ENCODE measurements around the gene LTB4R2.
"Not testable (repeated sequence)": the region's sequence is repeated elsewhere in the genome, so short reads cannot be mapped to it uniquely, and the experiment has no call there.

The LTB4R2 gene

DNA sequence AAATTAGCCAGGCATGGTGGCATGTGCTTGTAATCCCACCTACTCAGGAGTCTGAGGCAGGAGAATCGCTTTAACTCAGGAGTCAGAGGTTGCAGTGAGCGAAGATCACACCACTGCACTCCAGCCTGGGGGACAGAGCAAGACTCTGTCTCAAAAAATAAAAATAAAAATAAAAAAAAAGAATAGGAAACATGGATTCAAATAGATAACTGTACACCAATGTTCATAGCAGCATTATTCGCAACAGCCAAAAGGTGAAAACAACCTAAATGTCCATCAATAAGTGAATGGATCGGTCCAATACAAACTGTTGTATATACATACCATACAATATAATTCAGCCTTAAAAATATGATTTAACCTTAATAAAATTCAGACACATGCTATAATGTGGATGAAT, 32.9 kb downstream of the LTB4R2 start:
- no peak for DNase-seq

DNA sequence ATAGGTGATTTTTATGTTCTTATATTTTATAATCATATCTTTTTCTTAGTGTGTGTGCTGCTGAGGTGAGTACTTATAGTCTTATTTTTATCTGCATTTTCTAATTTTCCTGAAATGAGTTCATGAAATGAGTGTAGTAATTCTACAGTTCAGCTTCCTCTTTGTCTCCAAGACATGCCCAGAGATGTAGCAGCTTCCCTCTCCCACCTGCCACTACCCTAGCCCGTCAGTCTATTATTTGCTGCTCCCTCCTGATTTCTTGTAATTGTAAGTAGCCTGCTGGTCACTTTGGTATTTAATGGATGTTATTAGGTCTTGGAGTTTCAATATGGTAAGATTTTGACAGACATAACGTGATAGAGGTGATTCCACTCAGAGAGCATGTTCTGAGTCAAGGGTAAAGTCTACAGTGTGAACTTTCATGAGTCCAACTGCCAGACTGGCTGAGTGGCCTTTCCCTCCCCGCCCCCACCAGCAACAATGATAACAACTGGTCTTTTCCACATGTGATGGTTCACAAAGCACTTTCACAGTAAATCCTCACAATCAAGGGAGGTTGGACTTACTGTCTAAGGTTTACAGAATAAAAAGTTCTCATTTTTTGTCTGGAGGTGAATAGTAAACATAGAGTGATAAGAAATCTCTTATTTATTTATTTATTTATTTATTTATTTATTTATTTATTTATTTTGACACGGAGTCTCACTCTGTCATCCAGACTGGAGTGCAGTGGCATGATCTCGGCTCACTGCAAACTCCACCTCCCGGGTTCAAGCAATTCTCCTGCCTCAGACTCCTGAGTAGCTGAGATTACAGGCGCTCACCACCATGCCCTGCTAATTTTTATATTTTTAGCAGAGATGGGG, 34.1 kb downstream of the LTB4R2 start:
- no peak for DNase-seq

DNA sequence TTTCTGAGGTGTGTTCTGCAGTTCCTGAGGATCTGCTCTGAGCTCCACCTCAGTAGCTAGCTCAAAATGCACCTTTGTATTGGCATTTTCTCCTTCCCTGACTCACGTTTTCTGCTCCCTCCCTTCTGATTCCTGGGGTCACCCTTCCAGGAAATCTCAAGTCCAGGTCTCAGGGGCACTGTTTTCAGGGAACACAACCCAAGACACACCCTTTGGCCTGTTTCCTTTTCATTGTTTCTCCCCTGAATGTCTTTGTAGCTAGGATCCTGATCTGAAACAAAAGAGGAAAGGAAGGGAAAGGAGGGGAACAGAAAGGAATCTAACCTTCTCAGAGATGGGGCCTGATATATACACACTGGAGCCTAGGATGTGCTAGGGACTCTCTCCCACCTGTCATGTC, 37.2 kb downstream of the LTB4R2 start:
- no peak for DNase-seq

DNA sequence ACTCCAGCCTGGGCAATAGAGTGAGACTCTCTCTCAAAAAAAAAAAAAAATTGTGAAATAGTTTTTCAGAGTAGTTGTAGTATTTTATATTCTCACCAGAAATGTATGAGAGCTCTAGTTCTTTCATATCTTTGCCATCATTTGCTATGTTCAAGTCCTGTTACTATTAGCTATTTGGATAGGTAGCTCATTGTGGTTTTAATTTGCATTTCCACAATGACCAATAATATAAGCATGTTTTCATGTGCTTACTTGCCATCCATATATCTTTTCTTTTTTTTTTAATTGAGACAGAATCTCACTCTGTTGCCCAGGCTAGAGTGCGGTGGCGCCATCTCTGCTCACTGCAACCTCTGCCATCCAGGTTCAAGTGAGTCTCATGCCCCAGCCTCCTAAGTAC, 38.2 kb downstream of the LTB4R2 start:
- DNase-seq, result no peak

DNA sequence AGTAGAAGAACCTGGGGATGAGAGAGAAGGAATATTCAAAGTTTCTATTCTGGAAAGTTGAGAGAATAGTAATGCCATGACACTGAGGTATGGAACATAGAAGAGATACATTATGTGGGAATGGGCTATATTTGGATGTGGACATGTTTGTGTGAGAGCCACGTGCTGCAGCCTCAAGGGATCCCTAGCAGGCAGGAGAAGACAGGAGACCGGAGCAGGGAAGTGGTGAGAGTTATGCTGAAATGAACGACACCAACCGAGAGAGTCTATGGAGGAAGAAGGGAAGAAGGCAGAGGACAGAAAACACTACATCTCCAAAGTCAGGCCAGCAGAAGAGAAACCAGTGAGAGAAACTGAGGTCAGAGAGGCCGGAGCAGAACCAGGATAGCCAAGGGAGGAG, 39.8 kb downstream of the LTB4R2 start:
- no peak for DNase-seq

DNA sequence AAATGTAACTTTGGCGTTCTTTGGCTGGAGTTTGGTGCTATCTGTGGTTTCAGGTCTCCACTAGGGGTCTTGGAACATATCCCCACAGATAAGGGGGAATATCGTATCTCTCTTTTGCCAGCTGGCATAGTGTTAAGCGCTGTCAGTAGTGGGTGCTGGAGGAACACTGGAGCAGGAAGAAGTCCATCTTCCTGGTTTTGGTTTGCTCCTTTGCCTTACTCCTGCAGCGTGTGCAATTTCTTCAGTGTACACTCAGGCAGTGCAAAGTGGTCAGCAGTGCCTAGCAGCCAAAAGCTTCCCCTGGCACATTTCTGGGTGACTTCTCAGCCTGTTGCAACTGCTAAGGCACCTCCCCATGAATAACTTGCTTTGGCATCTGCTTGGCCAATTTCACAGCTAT, 41.6 kb downstream of the LTB4R2 start:
- peak; percentile 26 for DNase-seq

DNA sequence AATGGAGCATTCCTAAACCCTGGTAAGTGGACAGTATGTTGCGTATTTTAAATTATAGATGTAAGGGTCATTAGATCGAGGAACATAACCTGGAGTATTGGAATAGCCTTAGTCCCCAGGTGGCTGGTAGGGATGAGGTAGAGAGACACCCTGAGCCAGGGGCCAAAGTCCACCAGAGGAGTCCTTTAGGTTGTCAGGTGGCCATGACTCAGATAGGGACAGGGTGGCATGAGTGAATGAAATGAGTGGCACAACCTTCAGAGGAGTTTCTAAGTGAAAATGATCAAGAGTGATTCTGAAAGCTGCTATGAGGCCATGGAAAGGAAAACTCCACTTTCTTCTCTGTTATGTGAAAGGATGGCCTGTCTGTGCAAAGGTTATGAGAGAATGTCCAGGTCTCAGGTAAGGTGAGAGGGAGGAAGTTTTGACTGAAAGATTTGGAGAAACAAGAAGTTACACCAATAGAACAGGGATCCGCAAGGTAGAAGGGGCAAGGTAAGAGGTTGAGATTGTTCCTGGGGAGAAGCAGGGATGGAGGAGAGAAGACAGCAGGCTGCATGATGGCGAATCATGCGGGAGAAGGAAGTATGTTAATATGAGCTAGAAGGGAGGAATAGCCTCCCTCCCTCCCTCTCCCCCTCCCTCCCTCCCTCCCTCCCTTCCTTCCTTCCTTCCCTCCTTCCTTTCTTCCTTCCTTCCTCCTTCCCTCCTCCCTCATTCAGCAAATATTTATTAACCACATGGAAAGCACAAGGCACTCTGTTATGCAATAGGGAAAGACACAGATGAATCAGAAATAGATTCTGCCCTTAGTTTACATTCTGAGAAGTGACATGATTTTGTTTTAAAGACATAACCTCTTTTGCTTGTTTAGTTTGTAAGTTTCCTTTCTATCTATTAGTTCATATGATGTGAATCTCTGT, 43.9 kb downstream of the LTB4R2 start:
- DNase-seq, result peak; percentile 68

DNA sequence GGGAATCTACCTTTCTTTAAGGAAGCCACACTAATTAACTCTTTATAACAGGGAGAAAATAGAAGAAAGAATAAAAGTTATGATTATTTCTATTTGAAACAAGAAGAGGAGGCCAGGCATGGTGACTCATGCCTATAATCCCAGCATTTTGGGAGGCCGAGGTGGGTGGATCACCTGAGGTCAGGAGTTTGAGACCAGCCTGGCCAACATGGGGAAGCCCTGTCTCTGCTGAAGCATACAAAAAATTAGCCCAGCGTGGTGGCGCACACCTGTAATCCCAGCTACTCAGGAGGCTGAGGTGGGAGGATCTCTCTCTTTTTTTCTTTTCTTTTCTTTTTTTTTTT, 44.5 kb downstream of the LTB4R2 start:
- not testable (repeated sequence) for DNase-seq

DNA sequence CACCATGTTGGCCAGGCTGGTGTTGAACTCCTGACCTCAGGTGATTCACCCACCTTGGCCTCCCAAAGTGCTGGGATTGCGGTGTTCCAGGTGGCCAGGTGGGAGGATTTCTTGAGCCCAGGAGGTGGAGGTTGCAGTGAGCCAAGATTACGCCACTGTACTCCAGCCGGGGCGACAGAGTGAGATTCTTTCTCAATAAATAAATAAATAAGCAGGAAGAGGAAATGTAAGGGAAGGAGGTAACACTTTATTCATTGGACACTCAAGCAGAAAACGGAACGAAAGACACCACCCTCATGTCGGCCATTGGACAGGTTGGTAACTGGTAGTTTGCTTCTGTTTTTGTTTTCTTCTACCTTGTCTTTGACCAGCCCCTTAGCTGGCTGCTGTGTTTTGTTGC, 45.1 kb downstream of the LTB4R2 start:
- DNase-seq, result no peak

DNA sequence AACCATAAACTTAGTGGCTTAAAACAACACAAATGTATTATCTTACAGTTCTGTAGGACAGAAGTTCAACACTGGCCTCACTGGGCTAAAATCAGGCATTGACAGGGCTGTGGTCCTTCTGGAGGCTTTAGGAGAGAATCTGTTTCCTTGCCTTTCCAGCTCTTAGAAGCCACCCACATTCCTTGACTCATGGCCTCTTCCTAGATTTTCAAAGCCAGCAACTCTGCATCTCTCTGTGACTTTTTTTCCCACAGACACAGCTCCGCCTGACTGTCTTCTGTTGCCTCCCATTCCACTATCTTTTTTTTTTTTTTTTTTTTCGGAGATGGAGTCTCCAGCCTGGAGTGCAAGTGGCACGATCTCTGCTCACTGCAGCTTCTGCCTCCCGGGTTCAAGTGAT, 46.3 kb downstream of the LTB4R2 start:
- DNase-seq, result no peak

DNA sequence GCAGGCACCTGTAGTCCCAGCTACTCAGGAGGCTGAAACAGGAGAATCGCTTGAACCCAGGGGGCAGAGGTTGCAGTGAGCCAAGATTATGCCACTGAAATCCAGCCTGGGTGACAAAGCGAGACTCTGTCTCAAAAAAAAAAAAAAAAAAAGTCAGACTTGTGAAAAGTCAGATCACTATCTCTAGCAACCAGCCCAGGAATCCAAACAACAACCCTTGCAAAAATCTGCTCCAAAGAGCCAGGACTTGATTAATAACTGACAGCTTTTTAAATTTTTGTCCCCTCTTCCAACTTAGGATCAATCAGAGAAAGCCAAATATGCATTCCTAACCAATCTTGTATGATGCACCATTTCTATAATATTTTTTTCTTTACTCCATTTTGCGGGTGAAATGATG, 50.3 kb downstream of the LTB4R2 start:
- DNase-seq, result no peak

DNA sequence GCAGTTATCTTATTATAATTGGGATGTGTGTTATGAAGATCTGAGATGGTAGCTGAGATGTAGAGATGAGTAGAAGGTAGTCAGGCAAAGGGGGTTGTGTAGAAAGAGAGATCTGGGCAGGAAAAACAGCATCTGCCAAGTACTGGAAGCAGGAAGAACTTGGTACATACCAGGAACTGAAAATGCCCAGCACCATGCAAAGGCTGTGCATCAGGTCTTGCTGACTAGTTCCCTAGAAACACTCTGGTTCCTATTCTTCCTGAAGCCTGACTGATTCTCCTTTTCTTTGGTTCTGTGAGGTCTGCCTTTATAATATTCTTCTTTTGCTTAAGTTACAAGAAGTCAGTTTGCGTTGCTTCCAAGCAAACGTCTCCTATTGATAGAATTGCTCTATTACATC, 51.4 kb downstream of the LTB4R2 start:
- peak; percentile 58 for DNase-seq
